Glomerular endothelial cell (primary cell): ENCODE results near the gene ZBTB39. TPM values are rescaled to one million over a fixed set of nuclear protein-coding genes. Genes with fewer than 3 reads are reported as not detected.
"Not testable (repeated sequence)": the region's sequence is repeated elsewhere in the genome, so short reads cannot be mapped to it uniquely, and the experiment has no call there.

Source experiments
- DNase-seq: peaks from one replicate; pipeline ENCODE4 v3.0.0-alpha.2; 2011; ENCODE audit warnings: low read depth, low spot score; ENCODE audit errors: extremely low read depth
- total RNA-seq: library from RNA; depleted of rRNA; stranded (reverse); fragments of >200 nt; gene quantifications from 2 replicates; pipeline ENCODE4 v1.2.3, GENCODE V29; 2015

Gene ZBTB39
- total RNA-seq, 1 donor from 2014 or later: 8.0 TPM

- DNase-seq: no peak
These were observed 24.9 kb upstream of the ZBTB39 start for GRCh38 chr12:57031138-57031725.

- no peak for DNase-seq
These were observed 23.1 kb upstream of the ZBTB39 start for GRCh38 chr12:57029457-57029856.

GRCh38 chr12:57027805-57028153, 21.4 kb upstream of the ZBTB39 start:
- no peak for DNase-seq

GRCh38 chr12:57027011-57027804, 20.9 kb upstream of the ZBTB39 start:
- no peak for DNase-seq

- DNase-seq: no peak
These were observed 18.9 kb upstream of the ZBTB39 start for GRCh38 chr12:57025196-57025595.

GRCh38 chr12:57022324-57022723, 16.0 kb upstream of the ZBTB39 start:
- DNase-seq: not testable (repeated sequence)

GRCh38 chr12:57019983-57020719, 13.8 kb upstream of the ZBTB39 start:
- DNase-seq: no peak

GRCh38 chr12:57018906-57019305, 12.6 kb upstream of the ZBTB39 start:
- no peak for DNase-seq

GRCh38 chr12:57018353-57018752, 12.0 kb upstream of the ZBTB39 start:
- not testable (repeated sequence) for DNase-seq

GRCh38 chr12:57016348-57016747, 10.0 kb upstream of the ZBTB39 start, which contains the start of gene TAC3:
Gene TAC3 (minus strand): TSS chr12:57016529. CDS start chr12:57015797, 732 bp downstream.
- no peak for DNase-seq

- DNase-seq: no peak
These were observed 6.5 kb upstream of the ZBTB39 start for GRCh38 chr12:57012600-57013465.

GRCh38 chr12:57011438-57012424, 5.4 kb upstream of the ZBTB39 start:
- no peak for DNase-seq

GRCh38 chr12:57010627-57011247, 4.4 kb upstream of the ZBTB39 start:
- DNase-seq: no peak

- no peak for DNase-seq
These were observed 3.7 kb upstream of the ZBTB39 start for GRCh38 chr12:57009949-57010626.

GRCh38 chr12:57008178-57008577, 1.8 kb upstream of the ZBTB39 start:
- peak; percentile 33 for DNase-seq

- DNase-seq: no peak
These were observed 596 bp upstream of the ZBTB39 start for GRCh38 chr12:57006809-57007475.

GRCh38 chr12:57004651-57005050, 1.7 kb downstream of the ZBTB39 start:
- DNase-seq: no peak

GRCh38 chr12:57003395-57003794, 3.0 kb downstream of the ZBTB39 start:
- DNase-seq: no peak
